ENCODE results near the gene UNC45A.

The UNC45A gene

DNA sequence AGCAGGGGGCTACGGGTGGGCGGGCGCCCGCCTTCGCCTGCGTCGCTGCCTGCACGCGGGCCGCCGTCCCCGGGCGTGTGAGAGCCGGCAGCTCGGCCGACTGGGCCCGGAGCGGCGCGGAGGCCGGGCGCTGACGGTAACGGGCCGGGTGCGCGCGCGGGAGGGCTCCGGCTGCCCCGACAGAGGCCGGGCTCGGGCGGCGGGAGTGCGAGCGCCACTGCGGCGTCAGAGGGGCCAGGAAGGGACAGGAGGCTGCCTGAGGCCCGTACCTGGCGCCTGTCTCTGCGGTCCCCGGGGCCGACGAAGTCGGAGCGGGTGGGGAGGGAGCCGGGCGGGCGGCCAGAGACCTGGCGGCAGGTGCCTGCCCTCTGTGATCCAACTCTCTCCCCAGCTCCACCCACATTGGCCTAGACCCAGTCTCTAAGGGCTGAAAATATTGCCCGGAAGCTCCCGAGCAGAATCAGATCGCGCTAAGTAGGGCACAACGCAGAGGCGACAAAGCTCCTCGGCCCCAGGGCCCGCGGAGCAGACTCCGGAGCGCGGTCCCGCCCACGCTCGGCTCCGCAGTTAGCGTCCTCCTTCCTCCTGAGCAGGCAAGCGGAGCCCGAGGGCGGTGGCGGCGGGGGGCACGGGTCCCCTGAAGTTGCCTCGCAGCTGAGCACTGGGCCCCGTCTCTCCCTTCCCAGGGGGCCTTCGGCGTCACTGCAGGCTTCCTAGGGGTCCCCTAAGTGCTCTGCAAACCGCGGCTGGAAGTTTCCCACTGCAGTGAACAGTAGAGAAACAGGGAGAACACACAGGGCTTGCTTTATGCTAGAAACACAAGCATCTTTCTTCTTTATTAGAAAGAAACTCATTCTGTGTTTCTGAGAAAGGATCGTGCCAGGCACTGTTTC, 32.0 kb upstream of the UNC45A start, which contains the start of gene MAN2A2:
Gene MAN2A2 (plus strand): TSS at position 463 of the 893 bp plus-strand sequence. CDS start 906 bp downstream, outside the sequence.
- Histone ChIP-seq H3K79me1 (ENCODE audit: low read length) (no peaks in the 10 kb centered on the region), H3K9ac (ENCODE audit: low read length) (peak within 1 kb of the TSS; percentile 89), H3K4me3 (ENCODE audit: low read length) (peak within 1 kb of the TSS; percentile 69), H2BK120ac (ENCODE audit: low read depth, low read length) (no peak within 1 kb of the TSS), H4K8ac (ENCODE audit: low read depth, low read length) (no peak within 1 kb of the TSS), H2BK15ac (replicated peaks; ENCODE audit: low read depth) (no peak within 1 kb of the TSS), H4K5ac (ENCODE audit: low read length) (no peak within 1 kb of the TSS), H3K79me2 (ENCODE audit: control insufficient read depth, insufficient read depth, low read length) (no peaks in the 10 kb centered on the region), H2BK5ac (ENCODE audit: low read length) (no peak within 1 kb of the TSS), H3K36me3 (ENCODE audit: control insufficient read depth, insufficient read depth, low read length) (no peaks in the 10 kb centered on the region), H3K18ac (ENCODE audit: low read length) (peak within 1 kb of the TSS; percentile 70), H3K4me1 (ENCODE audit: control insufficient read depth, low read depth, low read length) (no peaks in the 10 kb centered on the region), H2AK5ac (ENCODE audit: low read length) (no peak within 1 kb of the TSS), H3K4ac (ENCODE audit: low read depth, low read length) (no peak within 1 kb of the TSS), H3K56ac (ENCODE audit: low read length) (peak within 1 kb of the TSS; percentile 88), H3K27me3 (ENCODE audit: insufficient read depth, low read length, poor library complexity) (no peaks in the 10 kb centered on the region), H3K23ac (ENCODE audit: low read length) (peak within 1 kb of the TSS; percentile 19), H3K27ac (ENCODE audit: low read depth, low read length) (peak within 1 kb of the TSS; percentile 33), H3K4me2 (ENCODE audit: low read length) (peak within 1 kb of the TSS; percentile 94)
- no CpG with 5 or more reads among the region's 81 CpGs for WGBS (ENCODE audit: extremely low coverage, insufficient coverage, low lambda C conversion rate)
- DNase-seq, result peak; percentile 74

DNA sequence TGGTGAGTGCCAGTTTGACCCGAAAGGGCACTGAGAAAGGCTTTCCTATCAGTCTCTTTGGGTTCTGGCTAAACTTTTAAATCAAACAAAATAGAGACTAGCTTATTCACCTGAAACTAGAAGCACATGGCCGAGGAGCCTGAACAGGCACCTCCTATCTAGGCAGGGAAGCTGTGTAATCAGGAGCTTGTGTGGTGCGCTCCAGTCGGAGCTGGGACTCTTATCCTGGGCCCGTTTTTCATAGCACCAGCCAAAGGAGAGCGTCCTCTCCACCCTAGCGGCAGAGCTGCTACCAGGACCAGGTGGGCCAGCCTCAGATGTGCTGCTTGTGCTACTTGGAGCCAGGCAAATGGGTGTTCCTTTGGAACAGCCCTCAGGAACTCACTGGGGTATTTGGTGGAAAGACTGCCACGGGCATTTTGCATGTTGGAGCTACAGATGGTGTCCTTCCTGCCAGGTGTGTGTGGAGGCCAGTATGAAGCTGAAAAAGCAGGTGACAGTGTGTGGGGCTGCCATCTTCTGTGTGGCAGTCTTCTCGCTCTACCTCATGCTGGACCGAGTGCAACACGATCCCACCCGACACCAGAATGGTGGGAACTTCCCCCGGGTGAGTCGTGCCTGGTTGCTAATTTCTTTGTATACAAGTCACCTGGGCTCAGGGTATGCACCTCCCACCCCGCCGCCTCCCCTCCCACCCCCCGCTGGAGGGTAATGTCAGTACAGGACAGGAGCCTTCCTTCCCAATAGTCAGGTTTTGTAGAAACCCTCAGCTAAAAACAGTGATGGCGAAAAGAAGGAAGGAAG, 31.1 kb upstream of the UNC45A start:
- H3K4ac ChIP-seq (ENCODE audit: low read depth, low read length), result no peak overlapping the region
- no peak overlapping the region for H4K5ac ChIP-seq (ENCODE audit: low read length)
- no peak overlapping the region for H2BK120ac ChIP-seq (ENCODE audit: low read depth, low read length)
- H3K4me2 ChIP-seq (ENCODE audit: low read length), result peak overlapping the region; percentile 94
- no peak overlapping the region for H4K8ac ChIP-seq (ENCODE audit: low read depth, low read length)
- H3K27ac ChIP-seq (ENCODE audit: low read depth, low read length), result no peak overlapping the region
- no CpG with 5 or more reads among the region's 18 CpGs for WGBS (ENCODE audit: extremely low coverage, insufficient coverage, low lambda C conversion rate)
- no peaks in the 10 kb centered on the region for H3K36me3 ChIP-seq (ENCODE audit: control insufficient read depth, insufficient read depth, low read length)
- H3K18ac ChIP-seq (ENCODE audit: low read length), result no peak overlapping the region
- no peak overlapping the region for H3K23ac ChIP-seq (ENCODE audit: low read length)
- H2BK5ac ChIP-seq (ENCODE audit: low read length), result no peak overlapping the region
- H2BK15ac ChIP-seq (replicated peaks; ENCODE audit: low read depth), result no peak overlapping the region
- H2AK5ac ChIP-seq (ENCODE audit: low read length), result no peak overlapping the region
- no peaks in the 10 kb centered on the region for H3K79me2 ChIP-seq (ENCODE audit: control insufficient read depth, insufficient read depth, low read length)
- H3K4me1 ChIP-seq (ENCODE audit: control insufficient read depth, low read depth, low read length), result no peaks in the 10 kb centered on the region
- no peak overlapping the region for H3K9ac ChIP-seq (ENCODE audit: low read length)
- H3K79me1 ChIP-seq (ENCODE audit: low read length), result no peaks in the 10 kb centered on the region
- H3K27me3 ChIP-seq (ENCODE audit: insufficient read depth, low read length, poor library complexity), result no peaks in the 10 kb centered on the region
- H3K56ac ChIP-seq (ENCODE audit: low read length), result no peak overlapping the region
- DNase-seq, result peak; percentile 82
- H3K4me3 ChIP-seq (ENCODE audit: low read length), result no peak overlapping the region

DNA sequence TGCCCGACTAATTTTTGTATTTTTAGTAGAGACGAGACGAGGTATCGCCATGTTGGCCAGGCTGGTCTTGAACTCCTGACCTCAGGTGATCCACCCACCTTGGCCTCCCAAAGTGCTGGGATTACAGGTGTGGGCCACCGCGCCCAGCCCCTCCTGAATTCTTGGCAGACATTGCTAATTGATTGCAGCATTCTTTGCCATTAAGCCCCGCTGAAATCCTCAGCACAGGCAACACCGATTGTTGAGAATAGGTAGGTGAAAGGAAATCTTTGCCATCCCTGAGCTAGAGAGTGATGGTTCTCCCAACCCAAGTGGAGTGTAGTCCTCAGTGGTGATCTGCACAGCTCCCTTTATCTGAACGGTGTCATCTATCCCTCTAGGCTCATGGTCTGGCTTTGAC, 30.3 kb upstream of the UNC45A start:
- Histone ChIP-seq H2BK120ac (ENCODE audit: low read depth, low read length) (no peak overlapping the region), H3K4ac (ENCODE audit: low read depth, low read length) (no peak overlapping the region), H3K27ac (ENCODE audit: low read depth, low read length) (no peak overlapping the region), H3K9ac (ENCODE audit: low read length) (no peak overlapping the region), H2BK15ac (replicated peaks; ENCODE audit: low read depth) (no peak overlapping the region), H3K56ac (ENCODE audit: low read length) (no peak overlapping the region), H4K8ac (ENCODE audit: low read depth, low read length) (no peak overlapping the region), H3K18ac (ENCODE audit: low read length) (no peak overlapping the region), H3K4me2 (ENCODE audit: low read length) (no peak overlapping the region), H2BK5ac (ENCODE audit: low read length) (no peak overlapping the region), H4K5ac (ENCODE audit: low read length) (no peak overlapping the region), H3K4me1 (ENCODE audit: control insufficient read depth, low read depth, low read length) (no peaks in the 10 kb centered on the region), H3K23ac (ENCODE audit: low read length) (no peak overlapping the region), H3K36me3 (ENCODE audit: control insufficient read depth, insufficient read depth, low read length) (no peaks in the 10 kb centered on the region), H3K79me1 (ENCODE audit: low read length) (no peaks in the 10 kb centered on the region), H3K27me3 (ENCODE audit: insufficient read depth, low read length, poor library complexity) (no peaks in the 10 kb centered on the region), H2AK5ac (ENCODE audit: low read length) (no peak overlapping the region), H3K4me3 (ENCODE audit: low read length) (no peak overlapping the region), H3K79me2 (ENCODE audit: control insufficient read depth, insufficient read depth, low read length) (no peaks in the 10 kb centered on the region)
- DNase-seq, result no peak
- WGBS (ENCODE audit: extremely low coverage, insufficient coverage, low lambda C conversion rate), result no CpG with 5 or more reads among the region's 9 CpGs

DNA sequence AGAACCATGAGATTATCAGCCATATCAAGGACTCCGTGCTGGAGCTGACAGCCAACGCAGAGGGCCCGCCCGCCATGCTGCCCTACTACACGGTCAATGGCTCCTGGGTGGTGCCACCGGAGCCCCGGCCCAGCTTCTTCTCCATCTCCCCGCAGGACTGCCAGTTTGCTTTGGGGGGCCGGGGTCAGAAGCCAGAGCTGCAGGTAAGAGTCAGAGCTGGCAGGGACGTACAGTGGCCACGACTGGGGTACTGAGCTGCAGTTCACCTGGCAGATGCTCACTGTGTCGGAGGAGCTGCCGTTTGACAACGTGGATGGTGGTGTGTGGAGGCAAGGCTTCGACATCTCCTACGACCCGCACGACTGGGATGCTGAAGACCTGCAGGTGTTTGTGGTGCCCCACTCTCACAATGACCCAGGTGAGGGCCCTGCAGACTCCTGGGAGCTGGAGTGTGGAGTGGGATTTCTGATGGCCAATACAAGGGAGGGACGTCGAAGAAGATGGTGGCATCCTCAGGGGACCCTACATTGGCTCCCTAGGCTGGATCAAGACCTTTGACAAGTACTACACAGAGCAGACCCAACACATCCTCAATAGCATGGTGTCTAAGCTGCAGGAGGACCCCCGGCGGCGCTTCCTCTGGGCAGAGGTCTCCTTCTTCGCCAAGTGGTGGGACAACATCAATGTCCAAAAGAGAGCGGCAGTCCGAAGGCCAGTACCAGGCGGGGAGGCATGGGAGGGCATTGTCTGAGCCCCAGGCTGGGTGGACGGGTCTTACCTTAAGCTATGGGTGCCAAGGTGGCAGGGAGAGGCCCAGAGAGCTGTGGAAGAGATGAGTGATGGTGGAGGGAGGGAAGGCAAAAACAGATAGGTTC, 29.5 kb upstream of the UNC45A start:
- no peak overlapping the region for H3K56ac ChIP-seq (ENCODE audit: low read length)
- H2BK15ac ChIP-seq (replicated peaks; ENCODE audit: low read depth), result no peak overlapping the region
- H3K18ac ChIP-seq (ENCODE audit: low read length), result no peak overlapping the region
- H3K79me2 ChIP-seq (ENCODE audit: control insufficient read depth, insufficient read depth, low read length), result no peaks in the 10 kb centered on the region
- no peak overlapping the region for H2AK5ac ChIP-seq (ENCODE audit: low read length)
- H2BK5ac ChIP-seq (ENCODE audit: low read length), result no peak overlapping the region
- WGBS (ENCODE audit: extremely low coverage, insufficient coverage, low lambda C conversion rate), result no CpG with 5 or more reads among the region's 28 CpGs
- no peak for DNase-seq
- no peak overlapping the region for H3K23ac ChIP-seq (ENCODE audit: low read length)
- no peaks in the 10 kb centered on the region for H3K4me1 ChIP-seq (ENCODE audit: control insufficient read depth, low read depth, low read length)
- no peak overlapping the region for H3K4me3 ChIP-seq (ENCODE audit: low read length)
- H4K8ac ChIP-seq (ENCODE audit: low read depth, low read length), result no peak overlapping the region
- H3K4ac ChIP-seq (ENCODE audit: low read depth, low read length), result no peak overlapping the region
- H3K4me2 ChIP-seq (ENCODE audit: low read length), result no peak overlapping the region
- no peak overlapping the region for H3K27ac ChIP-seq (ENCODE audit: low read depth, low read length)
- no peak overlapping the region for H2BK120ac ChIP-seq (ENCODE audit: low read depth, low read length)
- H3K9ac ChIP-seq (ENCODE audit: low read length), result no peak overlapping the region
- no peaks in the 10 kb centered on the region for H3K79me1 ChIP-seq (ENCODE audit: low read length)
- H3K36me3 ChIP-seq (ENCODE audit: control insufficient read depth, insufficient read depth, low read length), result no peaks in the 10 kb centered on the region
- no peak overlapping the region for H4K5ac ChIP-seq (ENCODE audit: low read length)
- no peaks in the 10 kb centered on the region for H3K27me3 ChIP-seq (ENCODE audit: insufficient read depth, low read length, poor library complexity)

DNA sequence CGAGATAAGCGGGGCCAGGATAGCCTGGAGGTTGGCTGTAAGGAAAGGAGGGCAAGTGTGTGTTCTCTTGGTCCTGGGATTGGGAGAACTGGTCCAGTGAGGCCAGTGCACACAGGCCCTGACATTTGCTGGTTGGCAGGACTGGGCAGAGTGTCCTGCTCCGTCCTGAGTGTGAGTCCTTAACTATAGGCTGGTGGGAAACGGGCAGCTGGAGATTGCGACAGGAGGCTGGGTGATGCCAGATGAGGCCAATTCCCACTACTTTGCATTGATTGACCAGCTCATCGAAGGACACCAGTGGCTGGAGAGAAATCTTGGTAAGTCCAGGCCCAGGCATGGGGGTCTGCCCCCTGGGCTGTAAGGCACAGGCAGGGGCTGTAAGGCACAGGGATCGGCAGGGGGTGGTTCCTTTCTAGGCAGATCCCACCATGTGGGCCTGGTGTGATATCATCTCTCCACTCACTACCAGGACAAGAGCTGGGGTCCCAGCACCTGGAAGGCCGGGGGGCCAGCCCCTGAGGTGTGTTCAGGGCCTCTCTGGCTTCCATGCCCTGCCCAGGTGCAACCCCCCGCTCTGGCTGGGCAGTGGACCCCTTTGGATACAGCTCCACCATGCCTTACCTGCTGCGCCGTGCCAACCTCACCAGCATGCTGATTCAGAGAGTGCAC, 28.8 kb upstream of the UNC45A start:
- H3K9ac ChIP-seq (ENCODE audit: low read length), result no peak overlapping the region
- H2BK15ac ChIP-seq (replicated peaks; ENCODE audit: low read depth), result no peak overlapping the region
- no peak overlapping the region for H4K5ac ChIP-seq (ENCODE audit: low read length)
- H3K36me3 ChIP-seq (ENCODE audit: control insufficient read depth, insufficient read depth, low read length), result no peaks in the 10 kb centered on the region
- no peak overlapping the region for H2BK120ac ChIP-seq (ENCODE audit: low read depth, low read length)
- H3K56ac ChIP-seq (ENCODE audit: low read length), result no peak overlapping the region
- H3K4me2 ChIP-seq (ENCODE audit: low read length), result no peak overlapping the region
- H4K8ac ChIP-seq (ENCODE audit: low read depth, low read length), result no peak overlapping the region
- WGBS (ENCODE audit: extremely low coverage, insufficient coverage, low lambda C conversion rate), result no CpG with 5 or more reads among the region's 11 CpGs
- no peak overlapping the region for H3K4ac ChIP-seq (ENCODE audit: low read depth, low read length)
- no peaks in the 10 kb centered on the region for H3K27me3 ChIP-seq (ENCODE audit: insufficient read depth, low read length, poor library complexity)
- no peak overlapping the region for H2AK5ac ChIP-seq (ENCODE audit: low read length)
- H3K23ac ChIP-seq (ENCODE audit: low read length), result no peak overlapping the region
- H2BK5ac ChIP-seq (ENCODE audit: low read length), result no peak overlapping the region
- no peaks in the 10 kb centered on the region for H3K79me2 ChIP-seq (ENCODE audit: control insufficient read depth, insufficient read depth, low read length)
- no peak overlapping the region for H3K27ac ChIP-seq (ENCODE audit: low read depth, low read length)
- no peaks in the 10 kb centered on the region for H3K4me1 ChIP-seq (ENCODE audit: control insufficient read depth, low read depth, low read length)
- no peak overlapping the region for H3K18ac ChIP-seq (ENCODE audit: low read length)
- no peak for DNase-seq
- no peak overlapping the region for H3K4me3 ChIP-seq (ENCODE audit: low read length)
- no peaks in the 10 kb centered on the region for H3K79me1 ChIP-seq (ENCODE audit: low read length)

All from mesendoderm (in vitro differentiated cells).